HepG2 (cell line): ENCODE results near the gene ALG14. TPM values are rescaled to one million over a fixed set of nuclear protein-coding genes. Genes with fewer than 3 reads are reported as not detected.

Experiments
- ASH2L ChIP-seq: fragments of 300-600, 200-600 bp; sonication (generic); IDR thresholded peaks from 2 replicates; pipeline ENCODE4 v1.7.0; 2017; ENCODE audit warnings: low read depth, mild to moderate bottlenecking, moderate library complexity, mixed read lengths, low read length; ENCODE audit not compliant: insufficient read length
- CERS6 ChIP-seq: sonication (generic); formaldehyde crosslinking; IDR thresholded peaks from 2 replicates; pipeline ENCODE4 v1.5.0; 2020; ENCODE audit warnings: missing genetic modification reagents
- MIER2 ChIP-seq: IDR thresholded peaks from 2 replicates; pipeline ENCODE4 v1.6.1; 2016; ENCODE audit warnings: missing biosample characterization, missing genetic modification reagents
- MLX ChIP-seq: IDR thresholded peaks from 2 replicates; pipeline ENCODE4 v1.6.1; 2016
- MXD3 ChIP-seq: IDR thresholded peaks from 2 replicates; pipeline ENCODE4 v1.6.1; 2016; ENCODE audit warnings: mild to moderate bottlenecking, missing biosample characterization, missing genetic modification reagents
- PAX8 ChIP-seq: sonication (generic); formaldehyde crosslinking; IDR thresholded peaks from 2 replicates; pipeline ENCODE4 v1.8.0; 2022; ENCODE audit warnings: mild to moderate bottlenecking, missing genetic modification reagents, borderline replicate concordance
- PHF8 ChIP-seq: sonication (generic); formaldehyde crosslinking; IDR thresholded peaks from 2 replicates; pipeline ENCODE4 v1.5.0; 2020; ENCODE audit warnings: missing genetic modification reagents
- RBFOX2 ChIP-seq: fragments of 200-400 bp; formaldehyde crosslinking; IDR thresholded peaks from 2 replicates; pipeline ENCODE4 v1.6.1; 2017; ENCODE audit warnings: low read depth, mild to moderate bottlenecking, low read length
- TMF1 ChIP-seq: sonication (generic); formaldehyde crosslinking; IDR thresholded peaks from 2 replicates; pipeline ENCODE4 v1.8.1; 2022; ENCODE audit warnings: low read depth, missing genetic modification reagents
- ZBTB1 ChIP-seq: sonication (generic); formaldehyde crosslinking; IDR thresholded peaks from 2 replicates; pipeline ENCODE4 v1.4.0; 2020; ENCODE audit warnings: missing genetic modification reagents, borderline replicate concordance
- ZBTB7B ChIP-seq: sonication (generic); formaldehyde crosslinking; IDR thresholded peaks from 2 replicates; pipeline ENCODE4 v1.4.0; 2020; ENCODE audit warnings: missing genetic modification reagents
- ZFP1 ChIP-seq: IDR thresholded peaks from 2 replicates; pipeline ENCODE4 v1.6.1; 2016
- ZNF142 ChIP-seq: sonication (generic); formaldehyde crosslinking; IDR thresholded peaks from 2 replicates; pipeline ENCODE4 v1.4.0; 2020; ENCODE audit warnings: missing genetic modification reagents
- ZNF460 ChIP-seq: sonication (generic); formaldehyde crosslinking; IDR thresholded peaks from 2 replicates; pipeline ENCODE4 v1.5.1; 2020; ENCODE audit warnings: missing genetic modification reagents, mild to moderate bottlenecking, borderline replicate concordance
- ZNF687 ChIP-seq: sonication (generic); formaldehyde crosslinking; IDR thresholded peaks from 2 replicates; pipeline ENCODE4 v1.5.1; 2020; ENCODE audit warnings: mild to moderate bottlenecking, missing genetic modification reagents, moderate library complexity
- polyA plus RNA-seq, 8 experiments: library from polyadenylated mRNA; depleted of rRNA in 3 of 8; stranded (reverse) in 7 of 8; unstranded in 1 of 8; fragments of >200 nt; fragmentation: Illumina TruSeq in 4 of 8; extraction: Trizol in 4 of 8; gene quantifications; 2 replicates each; pipeline versions ENCODE4 v1.2.1 to v1.2.3, GENCODE V29; 2011 to 2016; ENCODE audit warnings: low read depth in 4 of 8, missing spikeins in 1 of 8, mixed read lengths in 1 of 8; ENCODE audit not compliant: insufficient read depth in 1 of 8
- total RNA-seq, 5 experiments: library from RNA; depleted of rRNA; stranded (reverse); fragments of >200 nt; fragmentation: Illumina TruSeq; extraction: Trizol; gene quantifications; 2 replicates each; pipeline ENCODE4 v1.2.3, GENCODE V29; 2016; ENCODE audit warnings: low read depth in 1 of 5

The ALG14 gene
- total and polyA plus RNA-seq, 2 of the 13 experiments (the other 11 are each of a cell fraction or from before 2014, with no cell fraction given), result 4.5 to 12.7 TPM

GRCh38 chr1:95117207-95118066 is 44.7 kb upstream of the ALG14 start, which contains the start of gene TLCD4 (continued):
- TF ChIP-seq PAX8 (CRISPR knock-in tag) (0 out of 2 replicates have a peak, but pooled peaks have one; percentile 38), ASH2L (peak; percentile 36), TMF1 (CRISPR knock-in tag) (peak; percentile 63; the same call in 1 of the 2 replicates), ZBTB7B (CRISPR knock-in tag) (no peak), CERS6 (CRISPR knock-in tag) (0 out of 2 replicates have a peak, but pooled peaks have one; percentile 47), ZNF142 (CRISPR knock-in tag) (peak; percentile 96), ZNF460 (CRISPR knock-in tag) (no peak), MXD3 (CRISPR knock-in tag) (0 out of 2 replicates have a peak, but pooled peaks have one; percentile 15), RBFOX2 (peak; percentile 72), MLX (CRISPR knock-in tag) (no peak), PHF8 (peak; percentile 54; the same call in 1 of the 2 replicates), MIER2 (CRISPR knock-in tag) (no peak), ZFP1 (CRISPR knock-in tag) (no peak), ZBTB1 (CRISPR knock-in tag) (no peak), ZNF687 (CRISPR knock-in tag) (peak; percentile 75)
- TF ChIP-seq, all 625 proteins: peak for 67
